GM18951 (cell line): ENCODE results near the gene ADH1C.

Experiments
- POLR2A ChIP-seq: IDR thresholded peaks from 4 replicates; pipeline ENCODE4 v1.6.1; 2011; ENCODE audit warnings: mild to moderate bottlenecking; ENCODE audit not compliant: insufficient read length, insufficient read depth; ENCODE audit errors: extremely low read depth
- in situ Hi-C: fragments of 300-500 bp; cut with MboI; formaldehyde crosslinking; loops from one replicate; pipeline ENCODE4 v1.12.0; 2022; ENCODE audit warnings: low sequenced_read_pairs, mixed read lengths, inconsistent platforms; ENCODE audit not compliant: unreplicated experiment

Gene ADH1C

GRCh38 chr4:99310389-99310788, 42.2 kb downstream of the ADH1C start:
- in situ Hi-C loops, result no loop called here
- no peak for TF ChIP-seq POLR2A

DNA sequence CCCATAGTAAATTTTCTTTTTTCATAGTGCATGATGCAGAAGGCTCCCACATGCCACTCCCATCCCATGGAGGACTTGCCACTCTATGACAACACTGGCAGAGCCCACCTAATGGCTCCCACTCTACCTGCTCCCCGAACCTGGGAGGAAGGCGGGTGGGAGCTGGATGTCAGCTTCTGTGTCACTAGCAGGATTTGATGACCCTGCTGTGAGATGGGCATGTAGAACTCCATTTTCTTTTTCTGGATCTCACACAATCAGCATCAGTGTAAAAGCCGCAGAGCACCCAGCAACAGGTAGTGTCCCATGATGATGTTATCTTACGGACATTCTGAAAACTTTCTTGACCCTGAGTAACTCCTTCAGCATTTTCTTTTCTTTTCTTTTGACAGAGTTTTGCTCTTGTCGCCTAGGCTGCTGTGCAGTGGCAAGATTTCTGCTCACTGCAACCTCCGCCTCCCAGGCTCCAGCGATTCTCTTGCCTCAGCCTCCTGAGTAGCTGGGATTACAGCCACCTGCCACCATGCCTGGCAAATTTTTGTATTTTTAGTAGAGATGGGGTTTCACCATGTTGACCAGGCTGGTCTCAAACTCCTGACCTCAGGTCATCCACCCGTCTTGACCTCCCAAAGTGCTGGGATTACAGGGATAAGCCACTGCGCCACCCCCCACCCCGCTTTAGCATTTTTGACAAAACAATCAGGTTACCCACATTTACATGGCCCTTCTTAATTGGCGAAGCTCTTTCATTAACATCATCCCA, 46.7 kb downstream of the ADH1C start:
- in situ Hi-C loops, result no loop called here
- TF ChIP-seq POLR2A, result no peak

- in situ Hi-C loops, result no loop called here
Observed at GRCh38 chr4:99301376-99302164, 51.0 kb downstream of the ADH1C start.

GRCh38 chr4:99300934-99301333, 51.6 kb downstream of the ADH1C start:
- in situ Hi-C loops, result no loop called here
- no peak for TF ChIP-seq POLR2A

More at GRCh38 chr4:99301376-99302164, 51.0 kb downstream of the ADH1C start:
- TF ChIP-seq POLR2A, result no peak

- in situ Hi-C loops, result no loop called here
- TF ChIP-seq POLR2A, result no peak
Observed at GRCh38 chr4:99293357-99293756, 59.2 kb downstream of the ADH1C start.

- in situ Hi-C loops, result no loop called here
- no peak for TF ChIP-seq POLR2A
Observed at GRCh38 chr4:99290848-99291786, 61.4 kb downstream of the ADH1C start, which contains the start of gene ADH1A. ADH1A (minus strand) TSS chr4:99290985; CDS start chr4:99290914, 71 bp downstream.
